Testis (tissue), 2 donors: ENCODE measurements around the gene LHX3.

ENCODE experiments used
- POLR2A ChIP-seq: fragments of 450-650 bp; IDR thresholded peaks from one replicate; pipeline ENCODE4 v1.6.1; 2017; ENCODE audit warnings: antibody characterized with exemption, mild to moderate bottlenecking, moderate library complexity
- TF ChIP-seq, protein P1 (sequence below), 3 experiments: fragments of 450-650 bp in 2 of 3; fragments of 200-600 bp in 1 of 3; sonication (generic) in 1 of 3; IDR thresholded peaks; one replicate each; pipeline ENCODE4 v1.5.1; 2016 to 2019; ENCODE audit warnings: antibody characterized with exemption in 3 of 3, mild to moderate bottlenecking in 2 of 3, moderate library complexity in 1 of 3

DNA sequence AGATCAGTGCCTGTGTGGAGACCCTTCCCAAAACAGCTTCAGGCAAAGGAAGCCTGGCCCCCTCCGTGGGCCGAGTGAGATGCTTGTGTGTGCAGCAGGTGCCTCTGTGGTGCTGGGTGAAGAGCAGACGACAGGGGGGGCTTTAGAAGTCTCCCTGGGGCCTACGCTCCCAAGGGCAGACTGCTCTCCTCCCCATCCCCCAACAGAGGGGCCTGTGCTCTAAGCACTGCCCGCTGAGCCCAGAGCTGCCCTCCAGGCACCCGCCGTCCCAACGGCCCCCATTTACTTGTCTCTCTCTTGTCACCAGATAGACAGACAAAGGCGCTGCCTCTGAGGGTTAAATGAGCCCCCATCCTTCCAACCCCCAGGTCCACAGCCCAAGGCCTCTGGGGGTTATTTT, 2.7 kb upstream of the LHX3 start:
- TF ChIP-seq, protein P1, sequence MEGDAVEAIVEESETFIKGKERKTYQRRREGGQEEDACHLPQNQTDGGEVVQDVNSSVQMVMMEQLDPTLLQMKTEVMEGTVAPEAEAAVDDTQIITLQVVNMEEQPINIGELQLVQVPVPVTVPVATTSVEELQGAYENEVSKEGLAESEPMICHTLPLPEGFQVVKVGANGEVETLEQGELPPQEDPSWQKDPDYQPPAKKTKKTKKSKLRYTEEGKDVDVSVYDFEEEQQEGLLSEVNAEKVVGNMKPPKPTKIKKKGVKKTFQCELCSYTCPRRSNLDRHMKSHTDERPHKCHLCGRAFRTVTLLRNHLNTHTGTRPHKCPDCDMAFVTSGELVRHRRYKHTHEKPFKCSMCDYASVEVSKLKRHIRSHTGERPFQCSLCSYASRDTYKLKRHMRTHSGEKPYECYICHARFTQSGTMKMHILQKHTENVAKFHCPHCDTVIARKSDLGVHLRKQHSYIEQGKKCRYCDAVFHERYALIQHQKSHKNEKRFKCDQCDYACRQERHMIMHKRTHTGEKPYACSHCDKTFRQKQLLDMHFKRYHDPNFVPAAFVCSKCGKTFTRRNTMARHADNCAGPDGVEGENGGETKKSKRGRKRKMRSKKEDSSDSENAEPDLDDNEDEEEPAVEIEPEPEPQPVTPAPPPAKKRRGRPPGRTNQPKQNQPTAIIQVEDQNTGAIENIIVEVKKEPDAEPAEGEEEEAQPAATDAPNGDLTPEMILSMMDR (IDR thresholded peaks at IDR 0.05) = no peak
- TF ChIP-seq POLR2A = no peak
